Adipocyte (in vitro differentiated cells): ENCODE measurements around the gene LRRC4.

Experiments used
- DNase-seq: peaks from one replicate; pipeline ENCODE4 v3.0.0-alpha.2; 2015; ENCODE audit warnings: low read depth
- H3K27me3 ChIP-seq: replicated peaks from 2 replicates; pipeline ENCODE4 v1.7.0; 2013; ENCODE audit warnings: mild to moderate bottlenecking, low read length, moderate library complexity; ENCODE audit not compliant: control insufficient read depth, insufficient read depth
- H3K36me3 ChIP-seq: 2 replicates; pipeline ENCODE4 v1.7.0; 2013; ENCODE audit warnings: low read length, mild to moderate bottlenecking, moderate library complexity; ENCODE audit not compliant: control insufficient read depth, insufficient read depth, severe bottlenecking
- H3K4me1 ChIP-seq: 2 replicates; pipeline ENCODE4 v1.7.0; 2013; ENCODE audit warnings: mild to moderate bottlenecking, low read length, moderate library complexity; ENCODE audit not compliant: control insufficient read depth, insufficient read depth
- H3K4me3 ChIP-seq: 2 replicates; pipeline ENCODE4 v1.7.0; 2013; ENCODE audit warnings: mild to moderate bottlenecking, low read length, moderate library complexity
- H3K9ac ChIP-seq: 2 replicates; pipeline ENCODE4 v1.7.0; 2013; ENCODE audit warnings: mild to moderate bottlenecking, low read length, moderate library complexity
- H3K9me3 ChIP-seq: 2 replicates; pipeline ENCODE4 v1.7.0; 2013; ENCODE audit warnings: mild to moderate bottlenecking, low read length, moderate library complexity; ENCODE audit not compliant: control insufficient read depth

Gene LRRC4, protein sequence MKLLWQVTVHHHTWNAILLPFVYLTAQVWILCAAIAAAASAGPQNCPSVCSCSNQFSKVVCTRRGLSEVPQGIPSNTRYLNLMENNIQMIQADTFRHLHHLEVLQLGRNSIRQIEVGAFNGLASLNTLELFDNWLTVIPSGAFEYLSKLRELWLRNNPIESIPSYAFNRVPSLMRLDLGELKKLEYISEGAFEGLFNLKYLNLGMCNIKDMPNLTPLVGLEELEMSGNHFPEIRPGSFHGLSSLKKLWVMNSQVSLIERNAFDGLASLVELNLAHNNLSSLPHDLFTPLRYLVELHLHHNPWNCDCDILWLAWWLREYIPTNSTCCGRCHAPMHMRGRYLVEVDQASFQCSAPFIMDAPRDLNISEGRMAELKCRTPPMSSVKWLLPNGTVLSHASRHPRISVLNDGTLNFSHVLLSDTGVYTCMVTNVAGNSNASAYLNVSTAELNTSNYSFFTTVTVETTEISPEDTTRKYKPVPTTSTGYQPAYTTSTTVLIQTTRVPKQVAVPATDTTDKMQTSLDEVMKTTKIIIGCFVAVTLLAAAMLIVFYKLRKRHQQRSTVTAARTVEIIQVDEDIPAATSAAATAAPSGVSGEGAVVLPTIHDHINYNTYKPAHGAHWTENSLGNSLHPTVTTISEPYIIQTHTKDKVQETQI

DNA sequence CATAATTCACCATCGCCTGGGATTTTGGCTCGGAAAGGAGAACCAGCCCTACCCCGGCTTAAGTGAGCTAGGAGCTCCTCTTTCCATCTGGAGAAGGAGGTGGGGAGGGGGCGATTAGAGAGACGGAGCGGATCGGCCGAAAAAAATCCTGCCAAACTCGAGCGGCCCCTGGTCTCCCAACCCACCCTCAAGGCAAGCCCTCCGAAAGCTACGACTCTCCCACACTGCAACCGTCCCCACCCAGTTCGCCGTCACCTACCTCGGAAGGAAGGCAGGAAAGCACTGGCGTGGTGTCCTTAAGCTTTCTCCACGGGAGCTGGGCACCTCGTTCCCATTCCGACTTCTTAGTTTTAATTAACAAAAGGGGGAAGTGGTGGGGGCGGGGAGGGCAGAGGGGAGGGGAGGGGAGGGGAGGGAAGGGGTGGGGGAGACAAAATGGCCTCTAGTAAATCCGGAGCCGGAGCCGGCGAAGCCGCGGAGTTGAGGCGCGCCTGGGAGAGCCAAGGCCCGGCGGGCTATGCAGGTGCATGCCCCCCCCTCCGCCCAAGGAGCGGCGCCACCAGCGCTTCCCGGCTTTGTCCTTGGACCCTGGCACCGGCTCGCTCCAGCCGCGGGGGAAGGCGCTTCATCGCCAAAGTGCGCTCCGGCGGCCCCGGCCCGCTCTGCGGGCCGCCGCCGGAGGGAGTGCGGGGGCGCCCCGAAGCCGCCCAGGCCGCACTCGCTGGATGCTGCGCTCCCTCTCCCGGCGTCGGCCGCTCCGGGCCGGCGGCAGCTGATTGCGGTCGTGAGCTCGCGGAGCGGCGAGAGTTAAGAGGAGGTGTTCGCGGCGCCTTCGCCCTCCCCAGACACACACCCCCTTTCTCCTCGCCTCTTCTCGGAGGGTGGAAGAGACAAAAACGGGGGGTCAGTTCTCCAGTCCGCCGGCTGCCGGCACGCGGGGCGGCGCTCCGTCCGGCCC lies at the start of gene LRRC4:
Gene LRRC4 (minus strand): TSS at position 784 of the 958 bp plus-strand sequence. CDS start 797 bp downstream, outside the sequence.
- H3K27me3 ChIP-seq: no peaks in the 10 kb centered on the region
- peak; percentile 75 for DNase-seq
- peak within 1 kb of the TSS; percentile 57 for H3K9ac ChIP-seq
- H3K4me3 ChIP-seq: peak within 1 kb of the TSS; percentile 78
- H3K4me1 ChIP-seq: peaks cover 22% of the 10 kb centered on the region
- peaks cover 10% of the 10 kb centered on the region for H3K36me3 ChIP-seq
- H3K9me3 ChIP-seq: no peaks in the 10 kb centered on the region

DNA sequence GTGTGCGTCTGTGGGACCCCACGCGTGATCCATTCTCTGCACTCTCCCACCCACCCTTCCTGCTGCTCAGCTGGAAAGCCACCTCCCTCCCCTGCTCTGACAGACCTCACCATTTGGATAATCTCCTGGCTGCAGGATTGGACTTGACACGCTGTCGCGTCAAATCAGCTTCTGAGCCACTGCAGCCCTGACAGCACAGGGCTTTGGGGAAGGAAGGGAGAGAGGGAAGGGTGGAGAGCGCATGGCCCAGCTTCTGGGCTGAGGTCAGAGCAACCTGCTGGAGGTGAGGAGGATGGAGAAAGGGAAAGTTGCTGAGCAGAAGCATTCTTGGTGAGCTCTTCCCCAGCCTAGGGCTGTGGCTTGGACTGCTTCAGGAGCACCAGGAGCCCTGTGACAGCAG lies 48.9 kb upstream of the LRRC4 start:
- H3K36me3 ChIP-seq: peaks cover 55% of the 10 kb centered on the region
- H3K9ac ChIP-seq: no peak overlapping the region
- DNase-seq: no peak
- H3K4me1 ChIP-seq: peaks cover 2% of the 10 kb centered on the region
- H3K9me3 ChIP-seq: no peaks in the 10 kb centered on the region
- H3K4me3 ChIP-seq: no peak overlapping the region
- no peaks in the 10 kb centered on the region for H3K27me3 ChIP-seq

DNA sequence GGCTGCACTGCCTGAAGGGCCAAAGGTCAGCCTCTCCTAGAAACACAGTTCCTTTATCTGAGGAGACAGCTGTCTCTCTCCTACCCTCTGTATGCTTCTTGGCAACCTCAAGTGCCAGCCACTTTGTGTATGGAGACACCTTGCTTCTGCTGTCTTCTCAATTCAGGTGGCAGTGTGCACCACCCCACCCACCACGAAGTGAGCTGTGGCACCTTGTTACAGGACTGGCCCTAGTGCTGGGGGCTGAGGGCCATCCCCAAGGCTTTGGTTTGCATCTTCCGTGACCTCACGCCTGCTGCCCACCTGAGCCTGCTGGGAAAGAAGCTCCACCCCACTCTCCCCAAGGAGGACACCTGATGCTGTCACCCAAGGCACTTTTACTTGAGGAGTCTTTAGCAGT lies 47.1 kb upstream of the LRRC4 start:
- DNase-seq: no peak
- H3K4me1 ChIP-seq: no peaks in the 10 kb centered on the region
- peaks cover 57% of the 10 kb centered on the region for H3K36me3 ChIP-seq
- no peak overlapping the region for H3K9ac ChIP-seq
- H3K27me3 ChIP-seq: no peaks in the 10 kb centered on the region
- H3K9me3 ChIP-seq: no peaks in the 10 kb centered on the region
- no peak overlapping the region for H3K4me3 ChIP-seq

DNA sequence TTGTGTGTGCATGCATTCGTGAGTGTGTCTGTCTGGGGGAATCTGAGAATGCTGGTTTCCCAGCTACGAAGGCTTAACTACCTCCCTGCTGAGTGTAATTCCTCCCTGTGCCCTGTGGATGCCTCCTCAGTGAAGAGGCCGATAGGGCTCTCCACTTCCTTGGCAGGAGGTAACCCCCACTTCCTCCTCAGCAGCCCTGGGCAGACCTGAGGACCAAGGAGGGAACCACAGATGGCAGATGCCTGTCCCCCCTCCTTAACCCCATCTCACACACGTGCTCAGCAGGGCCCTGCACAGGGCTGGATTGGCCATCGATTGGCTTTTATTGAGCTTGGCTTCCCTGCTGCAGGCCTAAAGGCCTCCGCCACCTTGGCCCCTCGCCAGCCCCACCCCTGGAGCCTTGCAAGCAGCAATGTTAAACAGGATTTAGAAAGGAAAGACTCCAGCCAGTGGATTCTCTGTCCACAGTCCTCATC lies 45.6 kb upstream of the LRRC4 start:
- Histone ChIP-seq H3K9ac (no peak overlapping the region), H3K9me3 (no peaks in the 10 kb centered on the region), H3K36me3 (peaks cover 50% of the 10 kb centered on the region), H3K4me3 (no peak overlapping the region), H3K27me3 (no peaks in the 10 kb centered on the region), H3K4me1 (no peaks in the 10 kb centered on the region)
- no peak for DNase-seq

DNA sequence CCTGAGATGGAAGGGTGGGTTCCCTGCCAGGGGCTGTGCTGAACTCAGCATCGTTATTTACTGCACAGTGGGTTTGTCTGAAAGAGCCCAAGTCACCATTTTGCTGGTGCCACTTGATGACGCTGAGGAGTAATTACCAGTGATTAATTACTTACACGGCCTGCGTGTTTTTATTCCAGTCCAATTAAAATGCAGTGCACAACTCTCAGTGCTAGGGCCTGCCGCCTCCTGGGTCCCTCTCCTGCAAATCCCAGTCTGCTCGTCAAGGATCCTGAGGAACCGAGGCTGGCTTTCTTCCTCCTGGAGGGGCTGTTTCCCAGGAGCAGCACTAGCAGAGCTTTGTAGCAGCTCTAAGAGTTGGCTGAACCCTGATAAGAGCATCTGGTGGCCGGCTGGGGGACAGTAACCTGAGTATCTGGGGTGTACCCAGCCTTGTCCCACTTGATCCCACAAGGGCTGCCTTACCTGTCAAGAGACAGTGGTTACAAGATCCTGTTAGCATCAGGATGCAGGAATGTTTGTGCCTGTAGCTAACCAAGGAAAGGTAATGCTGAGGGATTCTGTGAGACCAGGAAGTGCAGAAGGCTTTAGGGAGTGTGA lies 45.1 kb upstream of the LRRC4 start:
- Histone ChIP-seq H3K36me3 (peaks cover 48% of the 10 kb centered on the region), H3K9ac (no peak overlapping the region), H3K27me3 (no peaks in the 10 kb centered on the region), H3K4me3 (no peak overlapping the region), H3K9me3 (no peaks in the 10 kb centered on the region), H3K4me1 (no peaks in the 10 kb centered on the region)
- DNase-seq: no peak

DNA sequence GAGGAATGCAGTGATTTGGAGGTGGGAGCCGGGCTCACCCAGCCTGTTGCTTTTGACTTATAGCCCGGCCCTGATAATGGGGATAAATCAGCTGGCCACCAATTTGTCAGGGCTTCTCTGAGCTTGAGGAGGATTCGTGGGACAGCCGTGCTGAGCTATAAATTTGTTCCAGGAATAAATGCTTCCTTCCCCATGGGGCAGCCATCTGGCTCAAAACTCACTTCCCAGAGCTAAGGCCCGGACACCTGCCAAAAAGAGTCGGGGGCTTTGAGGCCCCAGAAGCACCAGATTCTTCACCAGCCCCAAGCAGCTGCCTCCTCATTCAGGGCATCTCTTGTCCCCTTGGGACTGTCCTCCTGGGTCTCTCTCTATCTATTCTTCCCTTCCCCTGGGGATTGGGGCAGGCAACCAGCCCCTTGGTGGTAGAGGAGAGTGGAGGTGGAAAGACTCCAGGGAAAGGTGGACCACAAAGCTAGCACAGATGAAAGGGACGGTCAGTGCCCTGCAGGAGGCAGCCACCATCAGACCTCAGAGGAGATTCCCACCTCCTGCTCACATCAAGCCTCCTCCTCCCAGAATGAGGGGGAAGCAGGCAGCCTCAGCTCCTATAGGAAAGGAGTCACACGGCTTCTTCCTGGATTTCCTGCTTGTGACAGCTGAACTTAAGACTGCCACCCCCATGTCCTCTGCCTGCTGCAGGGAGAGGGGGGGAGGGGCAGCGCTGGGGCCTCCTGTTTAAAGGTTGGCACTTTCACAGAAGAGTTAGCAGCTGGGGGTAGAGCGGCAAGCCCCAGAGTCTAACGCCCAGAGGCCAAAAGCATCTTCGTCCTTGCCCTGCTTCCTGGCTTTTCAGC lies 44.2 kb upstream of the LRRC4 start:
- Histone ChIP-seq H3K4me3 (no peak overlapping the region), H3K9me3 (no peaks in the 10 kb centered on the region), H3K9ac (no peak overlapping the region), H3K4me1 (no peaks in the 10 kb centered on the region), H3K27me3 (no peaks in the 10 kb centered on the region), H3K36me3 (peaks cover 44% of the 10 kb centered on the region)
- no peak for DNase-seq

DNA sequence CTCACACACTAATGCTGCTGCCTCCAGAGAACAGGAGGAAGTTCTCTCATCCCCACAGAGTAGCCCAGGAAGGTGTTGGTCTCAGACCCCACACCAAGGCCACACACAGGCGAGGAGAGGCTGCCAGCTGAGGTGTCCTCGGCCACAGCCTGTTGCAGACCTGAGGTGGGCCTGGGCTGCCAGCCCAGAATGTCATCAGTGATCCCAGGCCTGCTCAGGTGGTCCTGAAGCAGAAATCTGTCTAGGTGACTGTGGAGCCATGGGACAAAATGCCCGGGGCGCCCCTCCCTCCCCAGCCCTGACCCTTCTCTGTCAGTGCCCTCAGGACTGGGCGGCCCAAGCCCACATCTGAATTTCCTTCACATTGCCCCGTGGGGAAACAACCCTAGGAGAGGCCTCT lies 43.5 kb upstream of the LRRC4 start:
- Histone ChIP-seq H3K4me3 (no peak overlapping the region), H3K27me3 (no peaks in the 10 kb centered on the region), H3K9ac (no peak overlapping the region), H3K36me3 (peaks cover 37% of the 10 kb centered on the region), H3K4me1 (no peaks in the 10 kb centered on the region), H3K9me3 (no peaks in the 10 kb centered on the region)
- no peak for DNase-seq

DNA sequence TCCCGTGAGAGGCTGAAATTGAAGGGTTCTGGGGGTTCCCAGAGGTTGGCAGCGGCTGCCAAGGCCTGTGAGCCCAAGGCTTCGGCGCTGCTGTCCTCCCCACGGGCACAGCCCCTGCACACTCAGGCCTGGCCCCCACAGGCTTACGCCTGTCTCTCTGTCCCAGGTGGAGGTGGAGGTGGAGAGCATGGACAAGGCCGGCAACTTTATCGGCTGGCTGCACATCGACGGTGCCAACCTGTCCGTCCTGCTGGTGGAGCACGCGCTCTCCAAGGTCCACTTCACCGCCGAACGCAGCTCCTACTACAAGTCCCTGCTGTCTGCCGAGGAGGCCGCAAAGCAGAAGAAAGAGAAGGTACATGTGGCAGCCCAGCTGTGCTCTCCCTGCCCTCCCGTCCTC lies 43.1 kb upstream of the LRRC4 start:
- peaks cover 34% of the 10 kb centered on the region for H3K36me3 ChIP-seq
- no peaks in the 10 kb centered on the region for H3K4me1 ChIP-seq
- no peak overlapping the region for H3K4me3 ChIP-seq
- no peak for DNase-seq
- H3K9me3 ChIP-seq: no peaks in the 10 kb centered on the region
- H3K9ac ChIP-seq: no peak overlapping the region
- no peaks in the 10 kb centered on the region for H3K27me3 ChIP-seq

DNA sequence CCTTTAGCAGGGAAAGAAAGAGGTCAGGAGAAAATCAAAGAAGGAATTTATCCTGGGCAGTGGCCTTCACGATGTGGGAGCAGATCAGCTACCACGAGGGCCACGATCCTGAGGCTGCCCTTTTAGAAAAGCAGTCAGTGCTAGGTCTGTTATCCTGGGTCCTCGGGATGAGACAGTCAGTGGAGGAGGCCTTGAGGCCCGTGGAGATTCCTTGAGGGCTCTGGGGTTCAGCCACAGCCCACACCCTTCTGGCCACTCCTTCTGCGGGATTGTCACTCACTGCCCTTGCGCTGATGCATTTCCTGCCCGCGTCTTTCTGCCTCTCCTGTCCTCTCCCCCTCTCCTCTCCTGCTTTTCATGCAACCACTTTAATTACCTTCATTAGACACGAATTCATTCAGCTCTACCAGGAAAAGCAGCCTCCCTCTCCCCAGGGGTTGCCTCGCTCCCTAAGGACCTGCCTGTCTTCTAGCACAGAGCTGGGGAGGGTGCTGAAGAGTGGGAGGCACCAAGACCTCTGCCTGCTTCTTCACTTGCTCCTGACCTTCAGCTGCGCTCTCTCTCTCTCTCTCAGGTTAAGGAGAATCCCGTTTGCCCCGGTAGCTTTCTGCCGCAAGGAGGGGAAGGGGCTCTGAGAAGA lies 42.6 kb upstream of the LRRC4 start:
- Histone ChIP-seq H3K4me3 (no peak overlapping the region), H3K4me1 (no peaks in the 10 kb centered on the region), H3K9me3 (no peaks in the 10 kb centered on the region), H3K27me3 (no peaks in the 10 kb centered on the region), H3K9ac (no peak overlapping the region), H3K36me3 (peaks cover 28% of the 10 kb centered on the region)
- no peak for DNase-seq

DNA sequence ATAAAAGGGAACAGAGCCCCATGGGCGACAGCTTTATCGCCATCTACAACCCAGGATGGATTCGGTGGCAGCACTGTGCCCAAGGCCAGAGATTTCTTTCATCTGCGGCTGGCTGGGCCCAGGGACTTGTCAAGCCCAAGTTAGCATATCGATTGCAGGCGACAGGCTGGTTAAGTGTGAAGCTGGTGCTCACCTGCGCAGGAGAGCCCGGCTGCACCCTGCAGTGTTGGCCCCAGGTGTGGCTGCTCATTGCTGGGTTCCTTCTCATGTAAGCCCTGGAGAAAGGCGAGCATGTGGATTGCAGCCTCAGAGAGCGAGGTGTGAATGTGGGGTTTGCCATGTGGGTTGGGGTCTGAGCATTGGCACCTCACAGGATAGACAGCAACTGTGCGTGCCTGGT lies 40.6 kb upstream of the LRRC4 start:
- no peaks in the 10 kb centered on the region for H3K27me3 ChIP-seq
- H3K4me1 ChIP-seq: no peaks in the 10 kb centered on the region
- peaks cover 20% of the 10 kb centered on the region for H3K36me3 ChIP-seq
- H3K9me3 ChIP-seq: no peaks in the 10 kb centered on the region
- no peak overlapping the region for H3K9ac ChIP-seq
- no peak for DNase-seq
- H3K4me3 ChIP-seq: no peak overlapping the region
